Nephron progenitor cell (in vitro differentiated cells): ENCODE measurements around the gene PSMD5.

Experiments used
- DNase-seq: peaks from one replicate; pipeline ENCODE4 v3.0.0; 2021
- H3K27ac Mint-ChIP-seq: 2 replicates; pipeline ENCODE4 v1.8.0; 2021; ENCODE audit warnings: mild to moderate bottlenecking, moderate library complexity, mixed read lengths
- H3K27me3 Mint-ChIP-seq: 2 replicates; pipeline ENCODE4 v1.8.0; 2021; ENCODE audit warnings: mild to moderate bottlenecking, low read depth, mixed read lengths; ENCODE audit not compliant: poor library complexity
- H3K36me3 Mint-ChIP-seq: 2 replicates; pipeline ENCODE4 v1.8.0; 2021; ENCODE audit warnings: low read depth, mixed read lengths
- H3K4me1 Mint-ChIP-seq: 2 replicates; pipeline ENCODE4 v1.8.0; 2021; ENCODE audit warnings: mixed read lengths
- H3K4me3 Mint-ChIP-seq: 2 replicates; pipeline ENCODE4 v1.8.0; 2021; ENCODE audit warnings: mild to moderate bottlenecking, moderate library complexity, mixed read lengths
- H3K9me3 Mint-ChIP-seq: 2 replicates; pipeline ENCODE4 v1.8.0; 2021; ENCODE audit warnings: mild to moderate bottlenecking, moderate library complexity, mixed read lengths
- CTCF ChIP-seq: fragments of 200-600 bp; sonication (generic); IDR thresholded peaks from 2 replicates; pipeline ENCODE4 v1.5.0; 2021; ENCODE audit warnings: antibody characterized with exemption

PSMD5 gene

GRCh38 chr9:120856700-120857099 lies 14.0 kb upstream of the PSMD5 start:
- Mint-ChIP-seq H3K27ac (peak overlapping the region; percentile 22), H3K9me3 (no peaks in the 10 kb centered on the region), H3K27me3 (peaks cover 5% of the 10 kb centered on the region), H3K4me1 (peaks cover 18% of the 10 kb centered on the region), H3K36me3 (peaks cover 21% of the 10 kb centered on the region), H3K4me3 (no peak overlapping the region)
- DNase-seq = no peak
- TF ChIP-seq CTCF = no peak

DNA sequence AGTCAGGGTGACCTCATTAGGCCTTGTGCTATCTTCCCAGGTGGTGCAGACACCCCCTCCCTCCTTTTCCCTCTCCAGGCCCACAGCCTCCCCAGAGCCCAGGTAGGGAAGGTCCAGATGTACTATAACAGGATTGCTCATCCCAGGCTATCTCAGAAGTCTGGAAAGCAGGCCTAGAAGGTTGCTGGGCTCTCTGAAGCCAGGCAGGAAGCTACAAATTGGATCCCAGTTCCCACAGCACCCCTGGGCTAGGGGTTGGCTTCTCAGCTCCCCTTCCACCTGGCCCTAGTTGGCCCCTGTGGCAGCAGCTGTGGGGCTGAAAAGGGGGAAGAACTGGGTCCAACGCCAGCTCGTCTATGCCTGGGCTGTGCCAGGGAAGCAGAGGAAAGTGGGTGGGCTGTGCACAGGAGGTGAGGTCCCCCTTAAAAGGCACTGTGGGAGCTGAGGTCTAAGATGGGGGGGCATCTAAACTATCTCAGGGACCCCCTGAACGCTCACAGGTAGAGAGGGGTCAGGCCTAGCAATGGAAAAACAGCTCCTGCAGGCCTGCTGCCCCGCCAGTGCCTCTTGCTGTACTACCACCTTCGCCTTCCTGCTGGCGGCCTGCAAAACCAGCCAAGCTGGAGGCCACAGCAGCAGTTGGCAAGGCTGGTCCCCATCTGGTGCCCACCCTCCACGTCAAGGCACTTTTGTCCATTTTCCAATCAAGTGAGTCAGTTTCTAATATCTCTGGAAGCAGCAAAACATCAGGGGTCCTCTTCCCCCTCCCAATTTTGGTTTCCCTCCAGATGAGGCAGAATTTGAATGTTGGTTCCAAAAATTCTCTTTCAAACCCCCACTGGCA lies 13.3 kb upstream of the PSMD5 start:
- peaks cover 19% of the 10 kb centered on the region for H3K36me3 Mint-ChIP-seq
- no peak overlapping the region for H3K4me3 Mint-ChIP-seq
- no peak overlapping the region for H3K27ac Mint-ChIP-seq
- TF ChIP-seq CTCF = no peak
- peaks cover 5% of the 10 kb centered on the region for H3K27me3 Mint-ChIP-seq
- H3K4me1 Mint-ChIP-seq = peaks cover 18% of the 10 kb centered on the region
- no peaks in the 10 kb centered on the region for H3K9me3 Mint-ChIP-seq
- no peak for DNase-seq

DNA sequence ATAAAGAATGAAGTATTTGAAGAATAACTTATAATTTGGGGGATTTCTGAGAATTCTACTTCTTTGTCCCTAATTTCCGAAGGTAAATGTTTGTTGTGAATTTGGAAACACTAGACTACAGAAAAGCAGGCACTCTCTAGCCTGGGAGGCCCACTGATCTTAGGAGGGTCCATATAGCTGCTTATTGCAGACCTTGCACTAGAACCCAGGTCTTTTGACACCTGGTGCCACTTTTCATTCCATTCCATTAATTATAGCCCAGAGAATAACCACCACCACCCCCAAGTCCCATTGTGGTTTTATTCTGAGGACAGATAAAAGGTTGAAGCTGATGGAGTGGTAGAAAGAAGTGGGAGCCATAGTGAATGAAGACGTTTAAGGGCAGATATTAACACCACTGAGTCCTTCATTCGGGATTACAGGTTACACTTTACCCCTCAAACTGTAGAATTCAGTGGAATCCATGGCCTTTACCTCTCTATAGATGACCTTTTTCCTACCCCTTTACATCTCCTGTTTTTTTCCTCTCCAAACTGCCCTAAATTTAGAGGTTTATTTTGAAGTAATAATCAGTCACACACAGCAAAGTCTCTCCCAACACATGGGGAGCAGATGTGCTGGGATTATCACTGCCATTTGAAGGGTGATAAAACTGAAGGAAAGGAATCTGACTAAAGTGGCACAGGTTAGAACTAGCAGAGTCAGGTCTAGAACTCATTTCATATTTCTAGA lies 12.0 kb upstream of the PSMD5 start:
- H3K9me3 Mint-ChIP-seq = no peaks in the 10 kb centered on the region
- DNase-seq = no peak
- peaks cover 7% of the 10 kb centered on the region for H3K36me3 Mint-ChIP-seq
- TF ChIP-seq CTCF = no peak
- H3K4me3 Mint-ChIP-seq = no peak overlapping the region
- peaks cover 10% of the 10 kb centered on the region for H3K4me1 Mint-ChIP-seq
- peak overlapping the region; percentile 27 for H3K27ac Mint-ChIP-seq
- peaks cover 2% of the 10 kb centered on the region for H3K27me3 Mint-ChIP-seq

DNA sequence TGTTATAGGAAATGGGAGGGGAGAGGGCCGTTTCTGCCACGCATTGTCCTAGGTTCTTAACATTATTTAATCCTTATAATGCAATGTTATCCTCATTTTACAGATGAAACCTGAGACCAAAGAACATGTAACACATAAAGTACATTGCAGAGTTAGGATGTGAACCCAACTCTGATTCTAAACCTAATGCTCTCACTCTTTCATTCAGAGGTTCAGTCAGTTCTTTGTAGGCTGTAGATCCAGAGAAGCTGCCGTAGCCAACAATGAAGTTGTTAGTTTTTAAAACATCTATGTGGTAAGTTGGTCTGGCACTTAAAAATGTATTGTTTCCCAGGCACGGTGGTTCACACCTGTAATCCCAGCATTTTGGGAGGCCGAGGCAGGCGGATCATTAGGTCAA lies 10.5 kb upstream of the PSMD5 start:
- DNase-seq = no peak
- no peak for TF ChIP-seq CTCF
- H3K9me3 Mint-ChIP-seq = no peaks in the 10 kb centered on the region
- no peaks in the 10 kb centered on the region for H3K36me3 Mint-ChIP-seq
- no peak overlapping the region for H3K27ac Mint-ChIP-seq
- H3K27me3 Mint-ChIP-seq = peaks cover 2% of the 10 kb centered on the region
- peaks cover 2% of the 10 kb centered on the region for H3K4me1 Mint-ChIP-seq
- H3K4me3 Mint-ChIP-seq = no peak overlapping the region

GRCh38 chr9:120852240-120853010 lies 9.7 kb upstream of the PSMD5 start:
- no peaks in the 10 kb centered on the region for H3K36me3 Mint-ChIP-seq
- DNase-seq = no peak
- TF ChIP-seq CTCF = no peak
- peaks cover 10% of the 10 kb centered on the region for H3K4me1 Mint-ChIP-seq
- peaks cover 2% of the 10 kb centered on the region for H3K27me3 Mint-ChIP-seq
- no peaks in the 10 kb centered on the region for H3K9me3 Mint-ChIP-seq
- H3K4me3 Mint-ChIP-seq = no peak overlapping the region
- no peak overlapping the region for H3K27ac Mint-ChIP-seq
